Stimulated activated CD4-positive, alpha-beta T cell treated with anti-CD3 and anti-CD28 coated beads, Interleukin-15, amount 100 ng/mL, for 1 hour (primary cell): Measurements from ENCODE around the gene NEGR1.

Source experiments
- DNase-seq, 2 donors: peaks; one replicate each; pipeline ENCODE4 v3.0.0-alpha.2; 2020; ENCODE audit warnings: low read depth in 1 of 2, low spot score in 1 of 2

NEGR1 gene

DNA sequence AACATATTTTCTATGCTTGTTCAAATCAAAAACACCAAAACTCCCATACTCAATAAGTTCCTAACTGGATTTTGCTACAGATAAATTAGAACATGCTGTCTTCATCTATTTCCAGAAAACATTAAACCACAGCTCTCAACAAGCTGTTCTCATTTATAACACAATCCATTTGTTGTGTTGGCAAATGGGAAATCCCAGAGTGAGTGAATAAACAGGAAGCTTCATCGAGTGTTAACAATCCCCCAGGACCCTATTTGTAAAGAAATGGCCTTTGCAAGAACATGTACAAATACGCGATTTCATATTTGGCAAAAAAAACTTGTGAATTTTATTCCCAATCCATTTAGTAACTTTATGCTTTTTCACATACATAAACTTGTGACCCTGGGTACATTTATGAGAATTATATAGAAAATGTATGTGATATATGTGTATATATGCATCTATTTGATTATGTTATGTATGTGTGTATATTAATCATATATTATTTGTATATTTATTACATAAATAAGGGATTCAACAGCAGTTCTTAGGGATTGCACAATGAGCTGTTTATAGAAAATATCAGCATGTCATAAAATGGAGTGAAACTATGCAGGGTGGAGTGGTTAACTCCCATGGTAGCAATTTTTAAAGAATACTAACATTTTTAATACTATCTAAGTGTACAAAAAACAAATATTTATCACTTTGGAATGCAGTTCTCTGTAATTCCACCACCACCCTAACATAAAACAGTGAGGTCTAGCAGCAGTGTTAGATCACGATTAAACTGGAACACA is 160.0 kb downstream of the NEGR1 start:
- no peak for DNase-seq

DNA sequence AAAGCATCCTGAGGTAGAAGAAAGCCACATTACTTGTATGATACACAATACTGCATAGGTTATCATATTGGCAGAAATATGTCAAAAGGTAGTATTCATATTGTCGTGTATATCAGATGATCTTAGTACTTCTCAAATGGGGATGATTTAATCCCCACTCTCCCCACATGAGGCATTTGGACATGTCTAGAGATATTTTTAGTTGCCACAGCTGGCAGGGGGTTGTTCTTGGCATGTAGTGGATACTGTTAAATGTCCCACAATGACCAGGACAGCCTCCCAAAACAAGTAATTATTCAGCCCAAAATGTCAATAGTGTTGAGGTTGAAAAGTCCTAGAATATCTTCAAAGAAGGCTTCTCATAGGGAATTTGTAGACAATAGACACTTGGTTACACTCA is 162.8 kb downstream of the NEGR1 start:
- no peak for DNase-seq

DNA sequence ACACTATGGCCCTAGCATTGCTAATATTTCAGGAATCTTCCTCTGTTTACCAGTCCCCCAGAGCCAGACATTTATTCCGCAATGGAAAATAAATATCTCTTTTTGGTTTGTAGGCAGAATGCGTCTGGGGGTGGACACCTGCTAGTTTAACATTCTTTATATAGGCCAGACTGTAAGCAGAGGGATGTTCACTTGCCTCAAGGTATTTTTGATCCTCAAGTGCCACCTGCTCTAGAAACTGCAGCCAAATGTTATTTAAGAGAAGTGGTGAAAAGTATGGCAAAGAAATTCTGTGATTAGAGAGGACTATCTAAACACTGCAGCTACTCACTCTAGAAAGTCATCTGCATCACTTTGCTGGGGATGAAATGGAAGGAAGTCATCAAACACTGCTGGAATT is 164.7 kb downstream of the NEGR1 start:
- no peak for DNase-seq

DNA sequence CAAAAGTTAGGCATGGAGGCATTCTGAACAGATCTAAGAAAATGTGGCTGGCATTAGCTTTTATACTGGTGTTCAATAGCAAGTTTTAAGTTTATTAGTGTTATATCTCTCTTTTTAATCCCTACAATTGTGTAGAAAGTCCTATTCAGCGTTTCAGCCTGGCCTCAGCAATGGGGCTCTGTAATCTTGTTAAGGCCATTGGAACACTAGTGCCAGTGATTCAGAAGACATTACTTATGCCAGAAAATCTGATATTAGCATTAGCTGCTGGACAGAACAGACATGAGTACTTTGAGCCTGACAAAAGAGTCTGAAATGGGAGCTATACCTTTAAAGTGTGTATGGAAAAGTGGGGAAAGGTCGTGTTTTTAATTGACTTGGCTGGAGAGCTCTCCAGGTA is 167.0 kb downstream of the NEGR1 start:
- no peak for DNase-seq

DNA sequence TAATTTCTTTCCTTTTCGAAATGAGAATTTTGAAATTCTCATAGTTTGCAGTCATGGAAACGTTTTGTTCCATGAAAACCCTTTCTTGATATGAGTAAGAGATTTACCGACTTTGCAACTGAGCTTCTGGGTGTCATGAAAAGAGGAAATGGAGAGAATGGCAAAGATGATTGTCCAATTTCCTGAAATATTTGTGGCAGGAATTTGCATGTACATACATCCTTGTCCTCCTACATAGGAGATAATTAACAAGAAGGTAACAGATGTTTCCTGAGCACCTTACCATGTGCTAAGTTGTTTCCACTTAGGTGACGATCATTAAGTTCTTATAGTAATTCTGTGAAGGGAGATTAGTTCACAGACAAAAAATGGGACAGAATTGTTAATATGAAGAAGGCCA is 170.7 kb downstream of the NEGR1 start:
- DNase-seq: no peak

DNA sequence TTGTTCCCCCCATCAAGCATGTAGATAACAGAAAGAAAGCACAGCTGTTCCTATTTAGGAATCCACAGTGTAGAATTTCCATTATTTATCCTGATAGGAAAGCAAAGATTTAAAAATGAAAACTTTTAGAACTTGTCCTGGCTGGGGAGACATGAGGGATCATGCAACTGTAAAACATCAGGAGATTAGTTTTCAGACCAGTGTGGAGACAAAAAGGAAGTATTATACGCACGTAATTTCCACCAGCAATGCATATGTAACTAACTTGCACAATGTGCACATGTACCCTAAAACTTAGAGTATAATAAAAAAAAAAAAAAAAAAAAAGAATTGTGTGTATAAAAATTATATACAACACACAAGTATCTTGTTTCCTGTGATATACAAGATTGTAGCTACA is 172.4 kb downstream of the NEGR1 start:
- DNase-seq: no peak

DNA sequence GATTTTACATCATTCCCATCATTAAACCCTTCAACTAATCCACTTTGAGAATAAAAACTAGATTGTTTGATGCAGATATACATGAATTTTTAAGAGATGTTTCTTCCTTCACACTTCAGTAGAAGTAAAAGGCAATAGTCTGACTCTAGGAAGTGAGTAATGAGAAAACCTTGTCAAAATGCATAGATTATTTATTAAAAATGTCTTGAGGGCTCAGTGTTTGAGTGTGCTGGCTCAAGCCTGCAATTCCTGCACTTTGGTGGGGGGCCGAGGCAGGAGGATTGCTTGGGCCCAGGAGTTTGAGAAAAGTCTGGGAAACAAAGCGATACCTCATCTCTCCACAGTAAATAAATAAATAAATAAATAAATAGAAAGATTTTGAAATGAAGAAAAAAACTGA is 177.1 kb downstream of the NEGR1 start:
- no peak for DNase-seq

DNA sequence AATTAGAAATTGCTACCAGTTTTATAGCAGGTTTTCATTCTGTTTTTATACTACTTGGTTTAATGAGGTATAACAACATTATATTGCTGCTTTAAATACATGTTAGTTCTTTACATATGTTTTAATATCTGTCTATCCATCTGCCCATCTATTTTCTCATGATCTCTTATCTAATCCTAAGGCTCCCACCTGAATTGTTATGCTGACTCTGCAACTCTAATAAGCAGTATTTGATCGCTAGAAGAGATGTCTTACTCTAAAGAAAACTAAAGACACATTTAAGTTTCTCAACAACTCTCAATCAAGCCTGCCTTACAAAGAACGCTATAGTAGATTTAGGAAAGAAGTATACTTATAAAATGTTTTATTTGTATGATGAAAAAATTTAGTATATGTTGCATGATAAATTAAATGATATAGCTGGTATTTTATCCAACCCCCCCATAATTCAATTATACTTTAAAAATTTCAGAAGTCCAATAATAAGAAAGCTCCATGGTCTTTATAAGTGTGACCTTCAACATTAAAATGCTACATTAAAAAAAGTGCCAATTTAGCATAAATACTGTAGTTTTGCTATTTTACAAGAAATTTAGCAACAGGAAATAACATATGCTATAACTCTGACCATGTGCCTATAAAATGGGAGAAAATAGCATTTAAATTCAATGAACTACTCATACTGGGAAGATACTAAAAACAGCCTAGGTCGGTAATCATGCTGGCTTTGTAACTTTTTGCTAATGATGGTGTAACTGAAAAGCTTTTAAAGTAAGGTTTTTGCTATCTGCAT is 180.3 kb downstream of the NEGR1 start:
- no peak for DNase-seq

DNA sequence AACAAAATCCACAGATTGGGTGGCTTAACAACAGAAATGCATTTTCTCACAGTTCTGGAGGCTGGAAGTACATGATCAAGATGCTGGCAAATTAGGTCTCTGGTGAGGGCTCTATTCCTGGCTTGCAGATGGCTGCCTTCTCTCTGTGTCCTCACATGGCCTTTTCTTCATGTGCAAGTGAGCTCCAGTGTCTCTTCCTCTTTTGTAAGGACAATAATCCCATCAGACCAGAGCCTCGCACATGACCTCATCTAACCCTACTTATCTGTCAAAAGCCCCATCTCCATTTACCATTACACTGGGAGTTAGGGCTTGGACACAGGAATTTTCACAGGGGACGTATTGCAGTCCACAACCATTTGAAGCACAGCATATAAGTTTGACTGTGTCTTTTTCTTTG is 181.6 kb downstream of the NEGR1 start:
- no peak for DNase-seq

DNA sequence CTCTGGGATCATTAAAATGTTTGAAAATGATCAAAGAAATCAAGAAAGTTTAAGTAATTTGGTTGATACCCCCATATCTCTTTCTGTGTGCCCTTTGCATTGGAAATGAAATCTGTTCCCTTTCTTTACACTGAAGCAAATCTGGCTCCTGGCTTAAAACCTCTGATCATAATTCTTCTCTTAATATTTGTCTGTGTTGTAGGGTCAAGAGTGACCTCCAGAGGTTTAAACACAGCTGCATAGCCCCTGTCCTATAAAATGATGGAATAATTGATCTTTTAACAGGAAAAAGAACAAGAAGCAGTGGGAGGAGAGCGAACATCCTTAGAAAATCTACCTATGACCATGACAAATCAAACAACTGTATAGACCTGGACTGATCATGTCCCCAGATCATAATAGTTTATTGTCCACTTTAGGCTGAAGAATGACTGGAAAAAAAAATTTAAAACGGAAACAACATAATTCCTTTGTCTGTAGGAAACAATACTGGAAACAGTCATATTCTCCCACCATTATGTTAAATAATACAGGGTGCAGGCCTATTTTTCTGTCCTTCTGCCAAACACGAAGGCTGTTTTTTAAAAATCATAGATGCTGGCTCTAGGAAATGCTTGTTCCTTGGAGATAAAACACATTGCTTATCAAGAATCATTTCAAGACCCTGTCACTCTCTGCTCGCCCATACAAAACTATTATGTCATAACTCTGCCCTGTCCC is 184.3 kb downstream of the NEGR1 start:
- no peak for DNase-seq

DNA sequence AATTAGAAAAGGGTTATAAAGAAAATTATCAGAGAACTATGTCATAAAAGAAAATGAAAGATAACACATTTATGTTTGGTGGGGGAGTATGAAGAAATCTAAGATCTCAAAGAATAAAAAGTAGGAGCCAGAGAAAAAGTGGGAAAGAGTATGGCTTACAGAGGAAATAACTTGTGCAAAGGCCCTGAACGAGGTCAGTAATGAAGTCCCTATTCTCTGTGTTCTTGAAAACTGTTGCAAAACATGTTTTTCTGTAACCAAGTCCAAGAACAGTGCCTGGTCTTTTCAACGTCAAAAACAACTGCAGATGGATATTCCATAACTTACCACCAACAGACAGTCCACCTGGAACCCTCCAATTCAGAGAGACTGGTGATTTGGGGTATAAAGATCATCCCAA is 188.1 kb downstream of the NEGR1 start:
- DNase-seq: no peak

DNA sequence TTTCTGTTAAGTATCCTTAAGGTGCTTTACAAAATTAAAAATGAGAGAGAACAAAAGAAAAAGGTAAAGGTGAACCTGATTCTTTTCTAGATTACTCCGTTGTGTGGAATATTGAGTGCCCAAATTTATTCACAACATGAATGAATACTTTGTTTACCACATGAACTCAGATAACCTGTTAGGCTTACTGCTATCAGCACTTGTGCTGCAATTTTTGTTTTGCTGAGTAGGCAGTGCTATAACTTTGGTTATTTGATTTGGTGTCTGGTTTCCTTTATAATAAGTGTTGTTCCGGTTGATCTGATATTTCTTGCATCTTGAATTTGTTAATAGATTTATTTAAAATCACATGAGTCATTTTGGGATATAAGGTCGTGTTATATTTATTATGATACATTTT is 195.9 kb downstream of the NEGR1 start:
- DNase-seq: no peak

DNA sequence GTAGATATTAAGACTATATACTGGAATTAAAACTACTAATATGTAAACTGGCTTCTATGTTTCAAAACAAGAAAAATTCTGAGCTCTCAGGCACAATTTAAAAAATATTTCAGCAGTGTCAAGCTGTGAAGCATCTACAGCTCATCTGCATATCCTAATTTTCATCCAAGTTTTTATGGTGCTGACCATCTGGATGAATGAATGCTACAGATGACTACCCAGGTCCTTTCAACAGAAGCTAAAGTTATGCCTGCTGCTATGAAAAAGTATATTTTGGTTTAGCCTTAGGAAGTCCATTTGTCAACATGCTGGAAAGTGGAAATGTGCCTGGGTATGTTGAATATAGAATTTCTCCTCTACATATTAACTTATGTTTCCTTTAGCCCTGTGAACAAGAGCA is 206.9 kb downstream of the NEGR1 start:
- DNase-seq: no peak

DNA sequence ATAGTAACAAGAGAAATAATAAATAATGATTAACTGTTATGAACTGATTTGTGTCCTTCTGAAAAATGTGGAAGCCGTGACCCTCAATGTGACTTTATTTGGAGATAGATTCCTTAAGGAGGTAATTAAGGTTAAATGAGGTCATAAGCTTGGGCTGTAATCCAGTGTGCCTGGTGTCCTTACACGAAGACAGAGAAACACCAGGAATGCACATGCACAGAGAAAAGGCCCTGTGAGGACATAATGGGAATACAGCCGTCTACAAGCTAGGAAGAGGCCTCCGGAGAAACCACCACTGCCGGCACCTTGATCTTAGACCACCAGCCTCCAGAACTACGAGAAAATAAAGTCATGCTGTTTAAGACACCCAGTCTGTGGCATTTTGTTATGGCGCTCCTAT is 215.9 kb downstream of the NEGR1 start:
- no peak for DNase-seq

DNA sequence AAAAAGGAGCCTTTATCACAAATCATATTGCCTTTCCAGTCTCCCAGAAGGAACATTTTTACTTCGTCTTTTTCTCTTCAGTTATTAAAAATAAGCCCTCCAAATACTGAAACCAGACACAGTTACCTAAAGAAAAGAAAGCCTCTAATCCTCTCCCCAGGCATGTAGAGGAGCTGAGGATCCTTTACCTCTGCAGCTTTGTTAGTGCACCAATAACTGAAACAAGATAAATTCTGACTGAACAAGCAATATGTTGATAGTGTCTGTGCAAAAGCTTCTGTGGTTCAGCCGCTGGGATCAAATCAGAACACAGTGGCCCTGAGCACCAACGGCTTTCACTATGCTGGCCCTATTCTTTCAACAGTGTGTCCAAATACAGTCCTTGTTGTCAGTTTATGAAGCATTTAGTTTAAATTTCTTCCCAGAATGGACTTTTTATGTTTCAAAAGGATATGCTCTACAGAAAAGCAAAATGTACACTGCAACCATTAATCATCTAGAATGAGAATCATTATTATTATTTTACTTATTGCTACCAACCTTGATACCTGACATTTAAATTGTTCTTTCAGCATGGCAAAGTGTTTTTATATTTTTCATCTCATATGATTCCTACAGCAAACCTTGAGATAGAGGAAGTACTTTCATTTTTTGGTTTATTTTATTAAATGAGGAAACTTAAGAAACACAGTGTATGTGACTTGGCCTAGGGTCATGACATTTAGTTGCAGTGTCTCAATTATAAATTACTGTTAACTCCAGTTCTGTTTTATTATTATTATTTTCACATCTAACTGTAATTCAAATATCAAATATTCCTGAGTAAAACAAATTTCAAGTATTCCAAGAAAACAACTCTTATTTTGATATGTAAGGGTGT is 217.9 kb downstream of the NEGR1 start:
- no peak for DNase-seq

DNA sequence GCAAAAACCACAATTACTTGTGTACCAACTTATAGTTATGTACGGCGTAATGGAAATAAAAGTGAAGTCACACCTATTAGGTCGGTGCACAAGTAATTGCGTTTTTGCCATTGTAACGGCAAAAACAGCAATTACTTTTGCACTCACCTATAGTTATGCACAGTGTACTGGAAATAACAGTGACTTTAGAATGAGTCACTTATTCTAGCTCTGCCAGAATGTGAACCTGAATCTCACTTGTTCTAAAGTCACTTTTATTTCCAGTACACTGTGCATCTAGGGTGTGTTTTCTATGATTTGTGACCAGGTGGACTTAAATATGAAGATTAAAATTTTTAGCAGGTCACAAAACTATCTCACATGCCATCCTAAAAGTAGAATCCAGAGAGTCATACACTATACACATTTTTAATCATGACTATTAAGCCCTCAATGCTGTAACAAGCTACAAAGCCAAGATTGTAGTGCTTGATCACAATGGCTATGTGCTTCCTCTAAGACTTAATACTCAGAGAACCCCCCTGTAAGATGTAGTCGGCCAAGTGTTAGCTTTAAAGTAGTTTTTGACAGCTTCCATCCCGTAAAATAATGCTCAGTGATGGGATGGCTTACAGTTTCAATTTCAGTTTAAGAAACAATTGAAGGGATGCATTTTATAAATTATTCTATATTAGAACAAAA is 218.8 kb downstream of the NEGR1 start:
- no peak for DNase-seq

DNA sequence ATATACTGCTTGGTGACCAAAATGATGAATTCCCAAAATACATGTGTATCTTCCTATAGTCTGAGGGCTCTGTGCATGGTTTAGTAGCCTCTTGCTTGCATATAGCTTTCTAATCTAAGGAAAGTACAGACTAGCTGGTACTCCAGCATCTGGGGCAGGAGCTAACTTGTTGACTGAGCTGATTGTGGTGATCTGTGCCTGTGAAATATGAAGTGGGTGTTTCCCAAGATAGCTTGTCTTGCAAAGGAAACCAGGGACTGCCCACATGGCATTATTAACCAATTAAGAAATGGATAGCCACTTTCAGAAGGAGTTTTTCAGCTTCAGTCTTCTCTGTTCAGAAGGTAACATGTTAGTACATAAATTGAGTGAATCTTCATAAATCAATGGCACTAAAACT is 219.8 kb downstream of the NEGR1 start:
- DNase-seq: no peak

DNA sequence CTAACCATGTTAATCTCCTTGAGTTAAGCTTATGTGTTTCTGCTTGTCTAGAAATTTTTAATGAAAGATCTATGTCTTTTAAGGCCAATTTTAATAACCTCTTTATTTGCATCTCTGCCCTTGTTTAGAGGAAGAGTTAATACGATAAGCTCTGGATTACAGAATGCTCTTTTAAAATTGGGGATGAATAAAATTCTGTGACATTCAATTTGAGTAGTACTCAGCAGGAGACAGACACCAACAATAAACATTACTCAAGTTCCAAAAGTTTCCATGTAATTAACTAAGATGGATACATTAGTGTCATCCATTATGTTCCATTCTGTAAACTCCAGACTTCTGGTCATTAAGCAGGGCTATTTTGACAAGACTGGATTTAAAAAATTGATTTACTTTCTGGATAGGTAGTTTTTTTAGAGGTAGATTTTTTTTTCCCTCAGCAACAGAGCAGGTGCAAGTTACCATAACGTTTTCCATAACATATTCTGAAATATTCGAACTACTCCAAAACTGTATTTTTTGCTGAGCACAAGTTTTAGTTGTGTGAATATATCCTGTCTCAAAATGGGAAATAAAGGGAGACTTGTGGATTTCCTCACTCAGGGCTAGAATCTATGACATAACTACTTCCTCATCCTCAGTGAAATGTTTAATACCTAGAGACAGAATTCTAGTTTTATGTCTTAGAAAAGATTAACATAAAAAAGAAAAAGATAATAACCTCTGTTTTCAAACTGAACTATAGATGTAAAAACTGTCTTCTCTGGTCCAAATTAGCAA is 221.7 kb downstream of the NEGR1 start:
- no peak for DNase-seq

DNA sequence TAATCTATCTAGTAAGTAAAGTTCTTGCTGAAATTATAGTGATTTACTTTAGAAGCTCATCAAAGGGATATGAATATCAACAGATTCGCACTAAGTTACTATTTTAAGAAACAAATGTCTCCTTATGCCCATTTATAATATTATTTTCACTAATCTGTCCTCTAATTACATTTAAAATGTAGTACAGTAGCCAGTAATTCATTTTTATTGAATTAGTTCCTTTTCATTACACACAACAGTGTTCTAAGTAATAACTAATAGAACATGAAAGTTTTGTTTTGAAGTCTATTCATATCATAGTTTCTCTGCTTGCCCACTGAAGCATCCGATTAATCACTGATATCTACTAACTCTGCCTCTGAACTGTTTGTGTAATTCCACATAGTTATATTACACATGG is 225.8 kb downstream of the NEGR1 start:
- no peak for DNase-seq

DNA sequence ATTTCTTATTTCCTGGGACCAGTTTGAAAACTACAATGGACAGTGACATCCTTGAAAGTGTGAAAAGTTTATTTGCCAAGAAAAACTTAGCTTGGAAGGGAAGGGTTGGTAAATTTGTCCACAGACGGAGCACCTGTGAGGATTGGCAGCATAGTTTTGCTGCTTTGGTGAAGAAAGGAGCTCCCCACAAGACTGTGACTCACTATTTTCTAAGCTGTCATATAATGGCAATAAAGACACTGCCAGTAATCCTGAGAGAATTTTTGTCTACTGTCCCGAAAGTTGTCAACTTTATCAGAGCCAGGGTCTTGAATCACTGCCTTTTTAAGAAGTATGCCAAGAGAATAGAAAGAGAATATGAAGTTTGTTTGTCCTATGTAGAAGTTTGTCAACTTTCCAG is 230.8 kb downstream of the NEGR1 start:
- DNase-seq: no peak
